HG03460 (cell line): ENCODE measurements around the gene RIC8A.
A peak's percentile ranks its signal among the peaks of the same experiment; 100 is the strongest.
"Not testable (repeated sequence)": the region's sequence is repeated elsewhere in the genome, so short reads cannot be mapped to it uniquely, and the experiment has no call there.

Experiments used
- ATAC-seq: cut with Tn5 transposase; IDR thresholded peaks from one replicate; pipeline ENCODE4 v1.9.1; 2021; ENCODE audit not compliant: unreplicated experiment

RIC8A gene

DNA sequence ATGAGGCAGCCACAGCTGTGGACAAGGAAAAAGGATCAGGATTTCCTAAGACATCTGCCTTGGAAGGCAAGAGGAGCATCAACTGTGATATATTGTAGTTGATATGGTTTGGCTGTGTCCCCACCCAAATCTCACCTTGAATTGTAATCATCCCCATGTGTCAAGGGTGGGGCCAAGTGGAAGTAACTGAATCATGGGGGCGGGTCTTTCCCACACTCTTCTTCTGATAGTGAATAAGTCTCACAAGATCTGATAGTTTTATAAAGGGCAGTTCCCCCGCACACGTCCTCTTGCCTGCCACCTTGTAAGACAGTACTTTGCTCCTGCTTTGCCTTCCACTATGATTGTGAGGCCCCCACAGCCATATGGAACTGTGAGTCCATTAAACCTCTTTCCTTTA, 10.2 kb downstream of the RIC8A start:
- no peak for ATAC-seq

- no peak for ATAC-seq
These were observed 11.5 kb downstream of the RIC8A start for GRCh38 chr11:218815-219593.

DNA sequence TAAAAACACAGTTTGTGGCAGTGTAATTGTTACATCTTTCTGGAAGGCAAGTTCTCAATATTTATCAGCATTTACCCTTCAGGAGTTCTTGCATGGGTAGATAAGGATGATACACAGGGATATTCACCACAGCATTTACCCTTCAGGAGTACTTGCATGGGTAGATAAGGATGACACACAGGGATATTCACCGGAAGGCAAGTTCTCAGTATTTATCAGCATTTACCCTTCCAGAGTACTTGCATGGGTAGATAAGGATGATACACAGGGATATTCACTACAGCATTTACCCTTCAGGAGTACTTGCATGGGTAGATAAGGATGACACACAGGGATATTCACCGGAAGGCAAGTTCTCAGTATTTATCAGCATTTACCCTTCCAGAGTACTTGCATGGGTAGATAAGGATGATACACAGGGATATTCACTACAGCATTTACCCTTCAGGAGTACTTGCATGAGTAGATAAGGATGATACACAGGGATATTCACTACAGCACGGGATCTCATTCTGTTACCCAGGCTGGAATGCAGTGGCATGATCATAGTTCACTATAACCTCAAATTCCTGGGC, 13.2 kb downstream of the RIC8A start:
- ATAC-seq = not testable (repeated sequence)

- no peak for ATAC-seq
These were observed 14.0 kb downstream of the RIC8A start for GRCh38 chr11:221539-221938.

DNA sequence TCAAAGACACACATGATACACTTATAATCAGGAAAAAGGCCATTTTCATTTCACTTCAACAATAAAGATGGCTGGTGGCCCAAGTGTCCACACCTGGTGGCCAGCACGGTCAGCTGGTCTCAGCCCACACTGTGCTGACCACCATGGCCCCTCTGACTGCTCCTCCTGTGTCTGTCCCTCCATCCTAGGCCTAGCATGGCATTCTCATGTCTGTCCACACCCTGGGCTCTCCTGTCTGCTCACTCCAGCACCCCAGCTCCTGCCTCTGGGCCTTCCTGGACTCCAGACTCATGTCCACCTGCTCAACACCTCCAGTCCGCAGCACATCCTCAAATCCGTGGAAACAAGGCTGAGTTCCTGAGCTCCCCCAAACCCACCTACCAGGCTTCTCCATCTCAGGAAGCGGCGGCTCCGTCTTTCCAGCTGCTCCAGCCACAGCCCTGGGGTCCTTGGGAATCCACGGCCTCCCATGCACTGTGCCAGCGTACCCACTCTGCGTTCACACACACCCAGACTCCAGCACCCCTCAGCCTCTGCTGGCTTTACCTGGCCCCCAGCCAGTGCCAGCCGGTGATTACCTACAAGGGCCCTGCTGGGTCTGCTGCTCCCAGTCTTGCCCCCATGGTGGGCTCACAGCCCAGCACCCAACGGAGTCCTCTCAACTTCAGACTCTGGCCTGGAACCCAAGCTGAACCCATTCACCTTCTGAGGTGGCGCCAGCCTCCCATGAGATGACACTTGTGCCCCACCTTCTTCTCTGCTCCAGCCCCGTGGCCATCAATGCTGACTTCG, 14.7 kb downstream of the RIC8A start:
- ATAC-seq = no peak

GRCh38 chr11:223026-223789, 15.7 kb downstream of the RIC8A start:
- ATAC-seq = no peak

DNA sequence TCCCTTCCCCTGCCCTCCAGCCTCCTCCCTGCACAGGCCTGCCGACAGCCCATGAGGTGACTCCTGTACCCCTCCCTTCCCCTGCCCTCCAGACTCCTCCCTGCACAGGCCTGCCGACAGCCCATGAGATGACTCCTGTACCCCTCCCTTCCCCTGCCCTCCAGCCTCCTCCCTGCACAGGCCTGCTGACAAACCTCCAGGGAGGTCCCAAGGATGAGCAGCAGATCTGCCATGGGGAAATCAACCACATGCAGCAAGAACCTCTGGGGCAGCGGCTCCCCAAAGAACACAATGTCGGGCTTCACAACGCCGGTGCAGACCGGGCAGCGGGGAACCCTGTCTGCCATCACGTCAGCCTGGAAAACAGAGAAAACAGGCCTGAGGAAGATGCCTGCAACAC, 16.4 kb downstream of the RIC8A start:
- no peak for ATAC-seq

DNA sequence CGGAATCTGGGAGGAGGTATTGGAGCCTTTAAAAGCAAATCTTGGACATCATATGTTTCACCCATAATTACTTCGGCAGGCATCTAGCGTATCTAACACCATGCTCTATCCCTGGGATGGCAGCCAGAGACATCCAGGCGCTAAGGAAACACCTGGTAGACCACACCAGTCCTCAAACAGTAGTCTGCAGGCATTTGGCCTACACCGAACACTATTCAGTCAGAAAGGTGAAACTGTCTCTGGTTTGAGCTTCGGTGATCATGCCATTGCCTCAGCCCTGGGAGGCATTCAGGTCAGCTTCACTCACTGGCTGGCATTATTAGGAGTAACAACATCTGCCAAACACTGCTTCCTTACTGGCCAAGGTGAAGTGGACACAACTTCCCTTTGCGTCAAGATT, 16.9 kb downstream of the RIC8A start:
- ATAC-seq = no peak

- ATAC-seq = no peak
These were observed 18.4 kb downstream of the RIC8A start for GRCh38 chr11:225734-226453.

GRCh38 chr11:227824-228379, 20.4 kb downstream of the RIC8A start:
- no peak for ATAC-seq

DNA sequence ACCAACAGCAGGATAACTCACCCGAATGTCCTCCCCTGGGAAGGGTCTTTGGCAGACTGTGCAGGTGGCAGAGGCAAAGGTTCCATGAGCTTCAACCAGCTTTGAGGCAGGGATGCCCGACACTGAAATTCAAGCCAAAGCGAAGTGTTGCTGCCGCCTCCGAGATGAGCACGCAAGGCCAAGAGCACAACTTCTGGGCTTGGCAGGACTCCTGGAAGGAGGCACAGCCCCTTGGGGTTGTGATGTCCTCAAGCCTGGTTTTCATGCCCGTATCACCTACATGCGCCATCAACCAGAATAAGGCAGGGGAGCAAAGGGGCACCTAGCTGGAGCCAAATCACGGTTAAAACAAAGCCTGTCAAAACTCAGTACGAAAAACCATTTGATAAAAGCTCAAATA, 22.9 kb downstream of the RIC8A start:
- no peak for ATAC-seq

DNA sequence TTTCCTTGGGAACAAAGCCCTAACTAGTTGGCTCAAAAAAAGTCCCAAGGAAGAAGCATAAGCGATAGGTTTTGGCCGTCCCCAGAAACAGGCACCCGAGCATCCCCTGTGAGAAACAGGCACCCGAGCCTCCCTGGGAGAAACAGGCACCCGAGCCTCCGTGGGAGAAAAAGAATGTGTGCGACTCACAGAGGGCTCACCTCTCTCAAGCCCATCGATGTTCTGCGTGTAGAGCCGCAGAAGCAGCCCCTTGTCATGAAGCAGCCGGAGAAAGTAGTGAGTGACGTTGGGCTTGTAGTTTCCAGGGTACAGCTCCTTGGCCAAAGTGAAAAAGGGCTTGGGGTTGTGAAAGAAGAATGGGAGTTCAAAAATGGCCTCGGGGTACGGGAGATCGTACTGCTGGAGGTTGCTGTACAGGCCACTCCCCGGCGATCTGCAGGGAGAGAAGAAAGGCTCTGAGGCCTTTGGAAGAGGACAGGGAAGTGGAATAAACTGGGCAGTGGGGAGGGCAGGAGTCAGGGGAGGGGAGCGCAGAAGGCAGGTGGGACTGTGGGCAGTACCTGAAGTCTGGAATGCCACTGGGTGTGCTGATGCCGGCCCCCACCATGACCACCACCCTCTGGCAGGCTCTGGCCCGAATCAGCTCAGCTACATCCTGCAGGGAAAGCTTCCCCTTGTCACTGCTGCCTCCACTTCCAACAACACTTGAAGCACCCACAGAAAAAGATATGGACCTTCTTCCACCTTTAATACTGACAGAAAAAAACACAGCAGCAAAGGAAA, 25.5 kb downstream of the RIC8A start:
- ATAC-seq = no peak

DNA sequence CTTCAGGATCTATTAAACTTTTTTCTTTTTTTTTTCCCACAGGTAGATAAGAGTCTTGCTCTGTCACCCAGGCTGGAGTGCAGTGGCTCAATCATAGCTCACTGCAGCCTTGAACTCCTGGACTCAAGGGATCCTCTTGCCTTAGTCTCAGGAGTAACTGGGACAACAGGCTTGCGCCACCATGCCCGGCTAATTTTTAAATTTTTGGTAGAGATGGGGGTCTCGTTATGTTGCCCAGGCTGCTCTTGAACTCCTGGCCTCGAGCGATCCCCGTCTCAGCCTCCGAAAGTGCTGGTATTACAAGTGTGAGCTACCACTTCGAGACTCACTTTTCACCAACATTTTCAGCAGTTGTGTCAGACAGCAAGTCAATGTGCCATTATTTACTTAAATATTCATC, 27.7 kb downstream of the RIC8A start:
- no peak for ATAC-seq

DNA sequence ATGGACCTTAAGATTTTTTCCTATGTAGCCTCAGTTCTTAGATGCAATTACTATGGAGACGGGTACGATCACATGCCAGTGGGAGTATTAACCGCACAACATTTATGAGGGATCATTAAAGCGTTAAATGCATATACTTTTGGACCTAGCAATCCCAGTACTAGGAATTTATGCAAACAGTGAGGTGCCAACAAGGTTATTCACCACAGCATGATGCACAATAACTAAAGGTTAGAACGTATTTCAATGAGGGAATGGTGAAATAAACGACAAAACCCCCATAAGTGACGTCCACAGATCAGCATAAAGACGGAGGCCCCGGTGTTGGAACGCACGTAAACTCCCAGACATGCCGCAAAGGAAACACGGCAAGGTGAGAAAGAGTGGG, 28.1 kb downstream of the RIC8A start:
- ATAC-seq = peak; percentile 13

DNA sequence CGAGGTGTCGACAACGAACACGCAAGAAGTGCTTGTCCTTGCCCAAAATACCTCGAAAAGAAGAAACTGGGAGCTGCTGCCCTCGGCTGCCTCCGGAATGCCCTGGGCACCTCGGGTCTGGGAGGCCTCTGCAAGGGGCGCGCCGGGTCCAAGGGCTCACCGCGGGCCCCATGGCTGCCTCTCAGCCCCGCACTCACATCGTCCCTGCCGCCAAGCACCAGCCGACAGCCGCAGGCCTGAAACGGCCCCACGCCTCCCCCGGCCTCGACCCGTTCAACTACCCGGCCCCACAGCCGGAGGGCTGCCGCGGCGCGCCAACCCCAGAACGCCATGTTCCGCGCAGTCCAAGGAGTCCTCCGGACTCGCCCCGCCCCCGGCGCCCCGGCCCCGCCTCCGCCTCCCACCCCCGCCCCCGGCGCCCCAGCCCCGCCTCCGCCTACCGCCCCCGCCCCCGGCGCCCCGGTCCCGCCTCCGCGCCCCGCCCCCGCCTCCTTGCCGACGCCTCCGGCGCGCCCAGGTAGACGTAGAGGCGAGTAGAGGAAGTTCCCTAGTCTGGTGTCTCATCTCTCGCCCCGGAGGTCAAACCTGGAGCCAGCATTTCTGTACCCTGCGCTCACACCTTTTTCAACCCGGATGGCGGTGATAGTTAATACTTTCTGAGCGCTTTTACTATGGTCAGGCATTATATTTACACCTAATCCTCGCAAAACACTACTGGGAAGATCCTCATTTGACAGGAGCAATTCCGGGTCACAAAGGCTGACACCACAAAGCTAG, 28.7 kb downstream of the RIC8A start, which contains the start of gene SIRT3:
Gene SIRT3, minus strand, starts transcription at position 346 of the 777 bp plus-strand sequence. Its CDS starts 14 bp downstream, at position 332.
- peak; percentile 84 for ATAC-seq

- peak; percentile 78 for ATAC-seq
These were observed 29.6 kb downstream of the RIC8A start, which contains the start of gene PSMD13 for GRCh38 chr11:236774-237767. TSS of gene PSMD13 (plus strand) at chr11:236976. CDS start at chr11:237050, 74 bp downstream.

GRCh38 chr11:238346-238745, 30.8 kb downstream of the RIC8A start:
- not testable (repeated sequence) for ATAC-seq
